HT-29 (cell line): Measurements from ENCODE around the gene EIF3B. TPM values are rescaled to one million over a fixed set of nuclear protein-coding genes. Genes with fewer than 3 reads are reported as not detected.
"Not testable (repeated sequence)": the region's sequence is repeated elsewhere in the genome, so short reads cannot be mapped to it uniquely, and the experiment has no call there.

Experiments used
- DNase-seq: peaks from one replicate; pipeline ENCODE4 v3.0.0-alpha.2; 2015; ENCODE audit warnings: low spot score
- total RNA-seq: library from RNA; depleted of rRNA; stranded (reverse); fragments of >200 nt; shearing (Covaris generic); gene quantifications from 2 replicates; pipeline ENCODE4 v1.2.3, GENCODE V29; 2014

The EIF3B gene
- total RNA-seq, 1 experiment from 2014 or later, result 430 TPM

GRCh38 chr7:2399848-2400587 is 45.4 kb downstream of the EIF3B start:
- DNase-seq, result peak; percentile 75

- DNase-seq, result no peak
Measured at GRCh38 chr7:2402687-2403013, 48.0 kb downstream of the EIF3B start.

- peak; percentile 94 for DNase-seq
Measured at GRCh38 chr7:2403014-2403717, 48.5 kb downstream of the EIF3B start, which contains the start of gene CHST12. Gene CHST12, plus strand, starts transcription at chr7:2403611. Its CDS starts 29,029 bp downstream, at chr7:2432640.

- peak; percentile 62 for DNase-seq
Measured at GRCh38 chr7:2403718-2404648, 49.4 kb downstream of the EIF3B start.

GRCh38 chr7:2404714-2405119 is 50.1 kb downstream of the EIF3B start:
- DNase-seq, result no peak

GRCh38 chr7:2405201-2405600 is 50.6 kb downstream of the EIF3B start:
- DNase-seq, result no peak

GRCh38 chr7:2405601-2406345 is 51.1 kb downstream of the EIF3B start:
- DNase-seq, result no peak

- DNase-seq, result no peak
Measured at GRCh38 chr7:2409745-2410414, 55.3 kb downstream of the EIF3B start.

GRCh38 chr7:2411049-2411448 is 56.4 kb downstream of the EIF3B start:
- DNase-seq, result no peak

- no peak for DNase-seq
Measured at GRCh38 chr7:2411815-2412586, 57.4 kb downstream of the EIF3B start.

GRCh38 chr7:2412587-2413201 is 58.1 kb downstream of the EIF3B start:
- DNase-seq, result no peak

GRCh38 chr7:2416063-2416462 is 61.4 kb downstream of the EIF3B start:
- no peak for DNase-seq

- DNase-seq, result no peak
Measured at GRCh38 chr7:2416650-2417049, 62.0 kb downstream of the EIF3B start.

GRCh38 chr7:2417178-2417577 is 62.6 kb downstream of the EIF3B start:
- not testable (repeated sequence) for DNase-seq

- DNase-seq, result peak; percentile 31
Measured at GRCh38 chr7:2417981-2418481, 63.4 kb downstream of the EIF3B start.

- no peak for DNase-seq
Measured at GRCh38 chr7:2420216-2420933, 65.7 kb downstream of the EIF3B start.

GRCh38 chr7:2421943-2422310 is 67.3 kb downstream of the EIF3B start:
- DNase-seq, result no peak

- no peak for DNase-seq
Measured at GRCh38 chr7:2425749-2426148, 71.1 kb downstream of the EIF3B start.
